AG09309 (cell line): ENCODE measurements around the gene CCDC152.
"Not testable (repeated sequence)": the region's sequence is repeated elsewhere in the genome, so short reads cannot be mapped to it uniquely, and the experiment has no call there.

ENCODE experiments used
- DNase-seq: peaks from one replicate; pipeline ENCODE4 v3.0.0-alpha.2; 2010; ENCODE audit warnings: low read depth
- H3K4me3 ChIP-seq: 2 replicates; pipeline ENCODE4 v1.5.1; 2011; ENCODE audit warnings: mild to moderate bottlenecking, low read depth, low read length, moderate library complexity; ENCODE audit not compliant: control insufficient read depth
- CTCF ChIP-seq: IDR thresholded peaks from 2 replicates; pipeline ENCODE4 v1.5.1; 2011; ENCODE audit warnings: mild to moderate bottlenecking, low read depth, low read length, inconsistent platforms; ENCODE audit not compliant: insufficient read depth, control insufficient read depth; ENCODE audit errors: missing control alignments

The CCDC152 gene

GRCh38 chr5:42756606-42757601, at the start of gene CCDC152:
TSS of gene CCDC152 (plus strand) at chr5:42756818. CDS start at chr5:42759122, 2,304 bp downstream.
- no peak for TF ChIP-seq CTCF
- peak within 1 kb of the TSS; percentile 57 for H3K4me3 ChIP-seq
- no peak for DNase-seq

- DNase-seq, result peak; percentile 7
- no peak for TF ChIP-seq CTCF
- H3K4me3 ChIP-seq, result no peak overlapping the region
Observed at GRCh38 chr5:42715785-42716184, 40.8 kb upstream of the CCDC152 start.

GRCh38 chr5:42718591-42718990, 38.0 kb upstream of the CCDC152 start:
- DNase-seq, result no peak
- no peak for TF ChIP-seq CTCF
- no peak overlapping the region for H3K4me3 ChIP-seq

GRCh38 chr5:42719034-42719433, 37.6 kb upstream of the CCDC152 start:
- no peak for TF ChIP-seq CTCF
- no peak for DNase-seq
- H3K4me3 ChIP-seq, result no peak overlapping the region

- H3K4me3 ChIP-seq, result no peak overlapping the region
- no peak for TF ChIP-seq CTCF
- no peak for DNase-seq
Observed at GRCh38 chr5:42720251-42720650, 36.4 kb upstream of the CCDC152 start.

- DNase-seq, result no peak
- H3K4me3 ChIP-seq, result no peak overlapping the region
- TF ChIP-seq CTCF, result no peak
Observed at GRCh38 chr5:42721484-42721883, 35.1 kb upstream of the CCDC152 start.

- DNase-seq, H3K4me3 ChIP-seq: not testable (repeated sequence)
Observed at GRCh38 chr5:42734531-42735058, 22.0 kb upstream of the CCDC152 start.
